ENCODE results near the gene SCUBE1. TPM values are rescaled to one million over a fixed set of nuclear protein-coding genes. Genes with fewer than 3 reads are reported as not detected.
"Not testable (repeated sequence)": the region's sequence is repeated elsewhere in the genome, so short reads cannot be mapped to it uniquely, and the experiment has no call there.

SCUBE1 gene
- total RNA-seq, 1 donor from 2014 or later = not detected

DNA sequence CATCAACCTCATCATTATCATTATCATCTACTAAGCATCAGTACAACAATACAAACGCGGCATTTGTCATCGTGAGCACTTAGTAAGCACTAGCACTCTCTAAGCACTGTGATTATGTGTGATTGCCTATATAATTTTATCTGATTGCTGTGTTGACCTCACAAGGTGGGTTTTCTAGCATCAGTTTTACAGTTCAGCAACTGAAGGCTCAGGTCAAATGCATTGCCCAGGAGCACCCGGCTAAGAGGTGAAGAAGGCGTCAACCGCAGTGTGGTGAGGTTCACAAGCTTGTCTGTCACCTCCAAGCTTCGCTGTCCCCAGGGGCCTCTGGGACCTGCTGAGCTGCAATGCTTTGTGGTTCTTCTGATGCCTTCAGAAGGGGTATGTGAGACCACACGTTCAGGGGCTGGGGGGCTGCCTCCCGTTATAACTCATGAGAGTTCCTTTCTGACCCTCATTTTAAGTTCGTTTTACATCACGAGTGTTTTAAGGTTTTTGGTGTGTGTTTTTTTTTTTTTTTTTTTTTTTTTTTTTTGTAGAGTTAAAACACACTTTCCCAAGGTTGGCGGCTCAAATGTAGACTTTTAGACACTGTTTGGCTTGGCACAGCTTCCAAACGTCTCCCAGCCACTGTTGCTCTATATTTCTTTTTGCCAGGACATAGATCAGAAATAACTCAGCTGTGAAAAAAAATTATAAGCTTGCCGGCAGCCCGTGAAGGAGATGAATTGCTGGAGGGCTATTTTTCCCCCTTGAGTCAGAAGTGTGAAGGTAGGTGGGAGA, 33.8 kb upstream of the SCUBE1 start:
- H3K27ac Mint-ChIP-seq = no peak overlapping the region
- DNase-seq = peak; percentile 68
- no peaks in the 10 kb centered on the region for H3K36me3 Mint-ChIP-seq (ENCODE audit: low read depth)
- H3K27me3 Mint-ChIP-seq = peaks cover 54% of the 10 kb centered on the region
- no peak overlapping the region for H3K4me3 Mint-ChIP-seq
- H3K4me1 Mint-ChIP-seq = peaks cover 17% of the 10 kb centered on the region
- intact Hi-C loops (cut with micrococcal nuclease) = no loop called here
- no peaks in the 10 kb centered on the region for H3K9me3 Mint-ChIP-seq

DNA sequence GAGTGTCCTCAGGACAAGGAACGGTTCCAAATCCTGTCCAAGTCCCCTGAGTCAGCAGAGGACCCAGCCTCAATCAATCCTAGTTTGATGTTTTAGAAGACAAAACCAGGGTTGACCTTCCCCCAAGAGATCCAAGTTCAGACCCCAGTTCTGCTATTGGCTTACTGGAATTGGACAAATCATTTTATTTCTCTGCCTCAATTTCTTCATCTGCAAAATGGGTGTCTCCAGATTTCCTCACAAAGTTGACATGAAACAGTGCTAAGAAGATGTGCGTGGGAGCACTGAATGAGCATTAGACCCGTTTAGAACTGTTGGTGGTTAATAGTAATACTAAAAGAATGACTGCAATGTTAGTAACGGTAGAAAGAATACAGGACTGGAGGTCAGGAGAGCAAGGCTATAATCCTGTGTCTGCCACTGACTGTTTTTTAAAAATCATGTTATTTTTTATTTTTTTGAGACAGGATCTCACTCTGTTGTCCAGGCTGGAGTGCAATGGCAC, 32.8 kb upstream of the SCUBE1 start:
- H3K27ac Mint-ChIP-seq = no peak overlapping the region
- H3K4me1 Mint-ChIP-seq = peaks cover 11% of the 10 kb centered on the region
- DNase-seq = no peak
- intact Hi-C loops (cut with micrococcal nuclease) = no loop called here
- no peaks in the 10 kb centered on the region for H3K9me3 Mint-ChIP-seq
- H3K27me3 Mint-ChIP-seq = peaks cover 55% of the 10 kb centered on the region
- no peaks in the 10 kb centered on the region for H3K36me3 Mint-ChIP-seq (ENCODE audit: low read depth)
- no peak overlapping the region for H3K4me3 Mint-ChIP-seq

DNA sequence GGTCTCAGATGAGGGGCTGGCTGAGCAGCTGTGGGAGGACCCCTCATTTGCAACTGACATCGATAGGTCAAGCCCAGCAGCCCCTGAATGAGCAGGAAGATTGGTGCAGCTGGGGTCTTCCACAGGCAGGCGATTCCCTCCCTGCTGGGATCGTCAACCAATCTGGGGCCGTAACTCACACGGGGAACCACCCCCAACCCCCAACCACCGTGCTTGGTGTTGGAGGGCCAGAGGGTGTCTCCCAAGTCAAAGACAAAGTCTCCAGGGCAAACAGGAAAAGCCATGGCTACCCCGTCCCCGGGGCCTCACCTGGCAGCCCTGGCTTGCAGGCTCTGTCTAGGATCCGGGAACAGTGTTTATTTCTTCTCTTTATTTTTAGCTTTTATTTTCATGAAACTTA, 26.9 kb upstream of the SCUBE1 start:
- Mint-ChIP-seq H3K27ac (no peak overlapping the region), H3K36me3 (ENCODE audit: low read depth) (no peaks in the 10 kb centered on the region), H3K4me3 (no peak overlapping the region), H3K9me3 (no peaks in the 10 kb centered on the region), H3K4me1 (no peaks in the 10 kb centered on the region), H3K27me3 (peaks cover 32% of the 10 kb centered on the region)
- intact Hi-C loops (cut with micrococcal nuclease) = no loop called here
- DNase-seq = no peak

DNA sequence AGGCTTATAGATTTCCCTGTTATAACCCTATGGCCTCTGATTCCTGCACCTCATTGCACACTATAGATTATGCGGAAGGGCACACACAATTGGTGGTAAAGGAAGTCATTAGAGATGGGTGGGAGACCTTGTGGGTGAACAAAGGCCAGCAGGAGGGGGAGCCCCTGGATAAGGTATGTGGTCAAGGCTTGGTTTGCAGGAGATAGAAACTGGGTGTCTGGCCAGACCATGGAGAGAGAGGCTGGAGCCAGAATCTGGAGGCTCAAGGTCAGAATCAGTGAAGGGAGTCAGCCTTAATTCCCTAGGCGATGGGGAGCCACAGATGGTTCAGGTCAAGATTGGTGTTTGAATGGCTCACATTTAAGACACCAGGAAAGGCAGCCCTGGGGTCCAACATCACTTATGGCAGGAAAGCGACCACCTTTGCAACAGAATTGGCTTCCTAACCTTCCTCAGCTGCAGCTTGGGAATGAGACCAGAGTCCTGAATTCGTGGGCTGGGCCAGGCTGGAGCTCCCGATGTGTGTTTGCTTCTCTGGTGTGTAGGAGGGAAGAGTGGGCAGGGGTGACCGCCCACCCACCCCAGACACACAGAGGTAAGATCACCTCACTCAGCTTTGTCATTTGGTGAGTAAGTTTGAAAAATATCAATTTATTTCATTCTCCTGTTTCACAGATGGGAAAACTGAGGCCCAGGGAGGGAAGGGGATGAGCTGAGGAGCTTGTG, 22.7 kb upstream of the SCUBE1 start:
- Mint-ChIP-seq H3K4me1 (no peaks in the 10 kb centered on the region), H3K27me3 (peaks cover 16% of the 10 kb centered on the region), H3K4me3 (no peak overlapping the region), H3K36me3 (ENCODE audit: low read depth) (no peaks in the 10 kb centered on the region), H3K9me3 (no peaks in the 10 kb centered on the region), H3K27ac (no peak overlapping the region)
- intact Hi-C loops (cut with micrococcal nuclease) = no loop called here
- DNase-seq = no peak

DNA sequence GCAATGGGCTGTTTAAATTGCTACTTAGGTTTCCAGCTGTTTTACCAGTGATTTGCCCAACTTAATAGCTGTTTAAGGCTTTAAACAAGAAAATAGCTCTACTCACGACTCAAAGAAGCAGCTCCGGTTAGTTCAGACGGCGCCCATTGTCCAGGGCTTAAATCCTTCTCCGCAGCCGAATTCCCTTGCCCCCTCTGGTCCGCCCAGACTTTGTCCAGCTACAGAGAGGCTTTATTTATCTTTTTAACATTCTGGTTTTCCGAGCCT, 20.9 kb upstream of the SCUBE1 start:
- DNase-seq = no peak
- Mint-ChIP-seq H3K27me3 (peaks cover 9% of the 10 kb centered on the region), H3K27ac (no peak overlapping the region), H3K4me1 (no peaks in the 10 kb centered on the region), H3K9me3 (no peaks in the 10 kb centered on the region), H3K4me3 (no peak overlapping the region), H3K36me3 (ENCODE audit: low read depth) (no peaks in the 10 kb centered on the region)
- intact Hi-C loops (cut with micrococcal nuclease) = no loop called here

DNA sequence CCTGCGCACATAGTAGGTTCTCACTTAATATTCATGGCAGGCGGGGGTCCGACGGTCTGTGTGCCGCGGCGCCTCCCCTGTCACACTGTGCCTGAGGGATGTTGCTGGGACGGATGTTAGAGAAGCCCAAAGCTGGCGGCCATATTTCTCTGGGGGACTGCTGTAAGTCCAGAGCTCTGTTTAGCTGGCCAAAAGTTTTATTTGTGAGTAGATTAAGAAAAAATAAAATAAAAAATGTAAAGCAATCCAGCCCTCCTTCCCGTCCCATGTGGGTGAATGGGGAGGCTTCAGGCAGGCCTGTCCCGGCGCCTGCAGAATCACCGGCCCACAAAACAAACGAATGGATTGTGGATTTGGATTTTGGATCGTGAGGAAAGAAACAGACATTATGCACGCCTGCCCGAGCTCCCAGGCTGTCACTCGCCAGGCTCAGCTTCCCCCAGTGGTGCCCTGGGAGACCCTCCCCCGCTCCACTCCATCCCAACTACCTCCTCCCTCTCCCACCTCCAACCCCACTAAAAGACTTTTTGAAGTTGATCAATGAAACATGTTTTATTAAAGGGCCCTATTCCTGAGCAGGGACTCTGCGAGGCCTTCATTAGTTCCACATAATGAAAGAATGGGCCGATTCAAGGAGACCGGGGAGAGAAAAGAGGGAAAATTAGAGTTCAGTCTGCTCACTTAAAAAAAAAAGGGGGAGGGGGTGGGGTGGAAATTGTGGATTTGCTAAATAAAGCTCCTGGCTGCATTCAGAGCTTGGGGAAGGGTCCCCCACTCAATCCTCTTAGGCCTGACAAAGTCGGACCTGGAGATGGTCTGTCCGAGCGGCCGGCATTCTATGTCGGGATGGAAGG, 20.4 kb upstream of the SCUBE1 start:
- Mint-ChIP-seq H3K27me3 (peaks cover 8% of the 10 kb centered on the region), H3K27ac (no peak overlapping the region), H3K9me3 (no peaks in the 10 kb centered on the region), H3K36me3 (ENCODE audit: low read depth) (no peaks in the 10 kb centered on the region), H3K4me3 (no peak overlapping the region), H3K4me1 (no peaks in the 10 kb centered on the region)
- DNase-seq = no peak
- intact Hi-C loops (cut with micrococcal nuclease) = no loop called here

DNA sequence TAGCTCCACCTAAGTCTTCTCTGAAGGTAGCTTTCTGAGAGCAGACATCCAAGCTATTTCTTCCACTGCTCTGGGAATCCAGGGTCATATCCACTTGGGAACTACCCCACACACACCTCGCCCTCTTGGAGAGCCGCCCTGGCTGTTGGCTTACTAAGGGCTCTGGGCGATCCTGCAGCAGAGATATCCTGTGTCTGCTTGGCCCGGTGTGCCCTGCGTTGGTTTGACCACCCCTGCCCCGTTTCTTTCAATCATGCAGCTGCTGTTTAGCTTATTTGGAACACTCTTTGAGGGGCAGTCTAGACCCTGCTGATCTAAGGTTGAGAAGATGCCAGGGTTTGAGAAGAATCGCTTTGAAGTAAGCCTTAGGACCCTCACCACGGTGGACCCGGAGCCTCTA, 17.4 kb upstream of the SCUBE1 start:
- H3K36me3 Mint-ChIP-seq (ENCODE audit: low read depth) = no peaks in the 10 kb centered on the region
- no peak for DNase-seq
- H3K27ac Mint-ChIP-seq = no peak overlapping the region
- H3K4me1 Mint-ChIP-seq = no peaks in the 10 kb centered on the region
- no peak overlapping the region for H3K4me3 Mint-ChIP-seq
- intact Hi-C loops (cut with micrococcal nuclease) = no loop called here
- H3K9me3 Mint-ChIP-seq = no peaks in the 10 kb centered on the region
- no peaks in the 10 kb centered on the region for H3K27me3 Mint-ChIP-seq

DNA sequence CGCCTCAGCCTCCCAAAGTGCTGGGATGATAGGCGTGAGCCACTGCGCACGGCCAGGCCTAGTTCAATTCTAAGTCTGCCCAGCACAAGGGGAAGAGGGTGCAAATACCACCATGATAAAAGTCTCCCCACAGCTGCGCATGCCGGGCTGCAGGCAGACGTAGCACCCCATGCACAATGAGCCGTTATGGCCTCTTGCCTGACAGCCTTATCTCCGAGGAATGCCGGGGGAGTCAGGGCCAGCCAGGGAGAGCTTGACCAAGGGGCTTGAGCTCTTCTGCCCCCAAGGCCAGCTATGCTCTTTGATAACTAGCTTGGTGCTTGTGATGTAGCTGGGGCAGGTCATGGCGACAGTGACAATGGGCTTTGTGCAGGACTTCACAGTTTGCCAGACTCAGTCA, 13.7 kb upstream of the SCUBE1 start:
- Mint-ChIP-seq H3K4me3 (no peak overlapping the region), H3K36me3 (ENCODE audit: low read depth) (no peaks in the 10 kb centered on the region), H3K27ac (no peak overlapping the region), H3K4me1 (no peaks in the 10 kb centered on the region), H3K27me3 (peaks cover 2% of the 10 kb centered on the region), H3K9me3 (no peaks in the 10 kb centered on the region)
- intact Hi-C loops (cut with micrococcal nuclease) = no loop called here
- no peak for DNase-seq

DNA sequence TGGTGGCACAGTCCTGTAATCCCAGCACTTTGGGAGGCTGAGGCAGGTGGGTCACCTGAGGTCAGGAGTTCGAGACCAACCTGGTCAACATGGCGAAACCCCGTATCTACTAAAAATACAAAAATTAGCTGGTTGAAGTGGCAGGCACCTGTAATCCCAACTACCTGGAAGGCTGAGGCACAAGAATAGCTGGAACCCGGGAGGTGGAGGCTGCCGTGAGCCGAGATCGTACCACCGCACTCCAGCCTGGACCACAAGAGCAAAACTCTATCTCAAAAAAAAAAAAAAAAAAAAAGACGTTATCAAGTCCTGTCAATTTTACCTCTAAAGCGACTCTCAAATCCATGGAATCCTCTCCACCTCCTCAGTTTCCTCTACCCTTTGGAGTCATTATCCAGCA, 12.5 kb upstream of the SCUBE1 start:
- H3K4me3 Mint-ChIP-seq; DNase-seq; H3K27ac Mint-ChIP-seq; H3K9me3 Mint-ChIP-seq; H3K27me3 Mint-ChIP-seq; H3K4me1 Mint-ChIP-seq; H3K36me3 Mint-ChIP-seq (ENCODE audit: low read depth); intact Hi-C loops (cut with micrococcal nuclease): not testable (repeated sequence)

DNA sequence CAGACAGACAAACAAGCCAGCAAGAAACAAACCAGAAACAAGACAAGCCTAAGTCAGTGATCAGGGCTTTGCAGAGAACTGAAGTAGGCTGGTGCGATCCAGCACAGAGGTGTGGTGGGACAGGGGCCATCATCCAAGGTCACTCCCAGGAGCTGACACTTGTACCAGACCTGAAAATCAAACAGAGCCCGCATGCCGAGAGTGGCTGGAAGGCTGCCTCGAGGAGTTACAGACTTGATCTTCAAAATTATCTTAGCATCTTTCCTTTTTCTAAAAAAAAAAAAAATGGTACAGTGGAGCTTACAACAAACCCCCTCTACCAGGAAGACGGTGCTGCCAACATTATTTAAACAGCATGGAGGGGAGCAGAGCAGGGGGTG, 8.8 kb upstream of the SCUBE1 start:
- Mint-ChIP-seq H3K27me3 (peaks cover 5% of the 10 kb centered on the region), H3K36me3 (ENCODE audit: low read depth) (no peaks in the 10 kb centered on the region), H3K27ac (no peak overlapping the region), H3K4me1 (no peaks in the 10 kb centered on the region), H3K9me3 (no peaks in the 10 kb centered on the region), H3K4me3 (no peak overlapping the region)
- intact Hi-C loops (cut with micrococcal nuclease) = no loop called here
- no peak for DNase-seq

DNA sequence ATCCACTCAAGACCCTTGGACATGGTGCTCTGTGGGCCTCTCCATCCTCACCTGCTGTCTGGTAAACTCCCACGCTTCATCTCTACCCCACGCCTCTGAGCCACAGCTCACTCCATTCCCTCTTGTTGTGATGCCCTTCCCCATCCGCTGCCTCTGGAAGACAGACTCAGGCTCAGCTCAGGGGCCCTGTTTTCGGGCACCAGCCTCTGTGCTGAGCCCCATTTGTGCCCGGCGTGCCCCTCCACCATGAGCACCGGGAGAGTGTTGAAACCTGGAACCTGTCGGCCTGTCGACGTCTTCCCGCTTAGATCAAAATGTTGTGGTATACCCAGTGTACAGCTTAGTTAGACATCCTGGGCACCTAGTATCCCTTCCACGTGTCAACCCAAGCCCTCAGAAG, 6.5 kb upstream of the SCUBE1 start:
- H3K4me3 Mint-ChIP-seq = no peak overlapping the region
- DNase-seq = no peak
- H3K4me1 Mint-ChIP-seq = peaks cover 8% of the 10 kb centered on the region
- intact Hi-C loops (cut with micrococcal nuclease) = no loop called here
- no peaks in the 10 kb centered on the region for H3K9me3 Mint-ChIP-seq
- peaks cover 8% of the 10 kb centered on the region for H3K27me3 Mint-ChIP-seq
- H3K36me3 Mint-ChIP-seq (ENCODE audit: low read depth) = no peaks in the 10 kb centered on the region
- no peak overlapping the region for H3K27ac Mint-ChIP-seq

DNA sequence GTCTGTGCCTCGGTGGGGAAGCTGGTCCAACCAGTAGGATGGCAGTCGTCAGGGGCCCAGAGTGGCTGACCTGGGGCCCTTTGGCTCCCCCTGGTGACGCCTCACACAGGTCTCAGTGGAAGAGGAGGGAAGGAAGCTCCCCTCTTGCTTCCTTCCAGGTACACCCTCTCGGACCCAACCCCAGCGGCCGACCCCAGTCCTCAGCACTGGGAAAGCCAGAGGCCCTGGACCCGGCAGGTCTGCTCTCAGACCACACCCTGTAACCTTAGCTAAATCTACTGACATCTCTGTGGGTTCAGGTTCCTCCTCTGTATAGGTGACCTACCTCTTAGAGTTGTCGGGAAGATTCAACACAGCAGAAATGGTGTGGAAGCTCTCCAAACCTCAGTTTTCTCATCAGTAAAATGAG, 3.4 kb upstream of the SCUBE1 start:
- H3K27me3 Mint-ChIP-seq = peaks cover 22% of the 10 kb centered on the region
- intact Hi-C loops (cut with micrococcal nuclease) = loop anchor here (1.0 kb wide), 3 partner anchors 39 to 115 kb away; no protein-coding TSS in a partner anchor

DNA sequence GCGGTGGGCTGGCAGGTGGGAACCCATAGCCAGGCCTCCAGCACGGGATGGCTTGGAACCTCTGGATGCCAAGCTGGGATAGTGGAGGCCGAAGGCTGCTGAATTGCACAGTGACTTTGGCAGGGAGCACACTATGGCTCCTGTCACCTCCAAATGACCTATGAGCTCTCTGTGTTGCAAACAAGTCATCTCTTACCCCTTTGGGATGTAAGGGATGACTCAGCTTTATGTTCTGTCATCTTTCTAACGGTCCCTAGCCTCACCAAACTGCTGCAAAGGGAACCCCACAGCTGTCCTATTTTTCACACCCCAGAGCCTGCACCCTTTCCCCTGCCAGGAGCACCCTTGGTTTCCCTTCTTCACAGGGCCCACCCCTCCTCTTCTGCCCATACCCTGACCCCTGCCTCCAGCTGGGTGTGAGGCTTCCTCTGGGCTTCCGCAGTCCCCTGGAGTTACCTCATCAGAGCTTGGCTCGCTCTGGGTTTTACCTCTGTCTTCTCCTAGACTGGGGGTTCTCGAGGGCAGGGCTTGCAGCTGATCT, 2.7 kb upstream of the SCUBE1 start:
- intact Hi-C loops (cut with micrococcal nuclease) = loop anchor here (1.0 kb wide), 3 partner anchors 39 to 115 kb away; no protein-coding TSS in a partner anchor
- Mint-ChIP-seq H3K4me3 (no peak overlapping the region), H3K27ac (no peak overlapping the region), H3K27me3 (peaks cover 29% of the 10 kb centered on the region), H3K36me3 (ENCODE audit: low read depth) (no peaks in the 10 kb centered on the region), H3K9me3 (no peaks in the 10 kb centered on the region), H3K4me1 (peaks cover 12% of the 10 kb centered on the region)
- DNase-seq = peak; percentile 64

More for the DNA sequence above, 3.4 kb upstream of the SCUBE1 start:
- Mint-ChIP-seq H3K4me1 (peaks cover 12% of the 10 kb centered on the region), H3K27ac (no peak overlapping the region), H3K36me3 (ENCODE audit: low read depth) (no peaks in the 10 kb centered on the region), H3K4me3 (no peak overlapping the region), H3K9me3 (no peaks in the 10 kb centered on the region)
- peak; percentile 91 for DNase-seq

DNA sequence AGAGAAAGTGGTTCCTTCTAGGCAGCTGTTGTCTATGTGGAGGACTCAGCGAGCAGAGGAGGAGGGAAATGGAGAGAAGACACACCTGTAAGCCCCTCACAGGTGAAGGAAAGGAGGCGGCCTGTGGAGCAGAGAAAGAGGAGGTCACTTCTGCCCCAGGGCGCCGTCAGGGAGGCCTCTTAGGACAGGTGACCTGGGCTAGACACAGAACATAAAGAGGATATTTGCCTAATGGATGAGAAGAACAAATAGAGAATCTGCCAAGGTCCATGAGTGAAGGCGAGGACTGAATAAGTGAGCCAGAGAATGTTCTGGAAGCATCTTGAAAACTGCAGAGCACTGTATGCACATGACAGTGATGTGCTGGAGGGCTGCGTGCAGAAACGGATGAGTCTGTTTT, 2.2 kb upstream of the SCUBE1 start:
- Mint-ChIP-seq H3K27ac (peak overlapping the region; percentile 6), H3K27me3 (peaks cover 34% of the 10 kb centered on the region), H3K9me3 (no peaks in the 10 kb centered on the region), H3K36me3 (ENCODE audit: low read depth) (no peaks in the 10 kb centered on the region), H3K4me1 (peaks cover 12% of the 10 kb centered on the region), H3K4me3 (no peak overlapping the region)
- intact Hi-C loops (cut with micrococcal nuclease) = no loop called here
- DNase-seq = no peak

Measured in activated CD4-positive, alpha-beta T cell treated with anti-CD3 and anti-CD28 coated beads, Interleukin-2, amount 10 ng/mL, durations not matched to agents 24 days and 14 days (primary cell).